GM23248 (cell line): ENCODE results near the gene MAGI1. TPM values are rescaled to one million over a fixed set of nuclear protein-coding genes. Genes with fewer than 3 reads are reported as not detected.
"Not testable (repeated sequence)": the region's sequence is repeated elsewhere in the genome, so short reads cannot be mapped to it uniquely, and the experiment has no call there.

ENCODE experiments used
- DNase-seq: peaks from one replicate; pipeline ENCODE4 v3.0.0-alpha.2; 2015
- H2AFZ ChIP-seq: fragments of 200-600 bp; sonication (generic); 2 replicates; pipeline ENCODE4 v1.6.1; 2016; ENCODE audit warnings: antibody characterized with exemption
- H3F3A ChIP-seq: fragments of 200-600 bp; sonication (generic); 2 replicates; pipeline ENCODE4 v1.6.1; 2016; ENCODE audit warnings: mild to moderate bottlenecking, antibody characterized with exemption, mixed run types; ENCODE audit not compliant: insufficient read depth
- H3K27ac ChIP-seq: fragments of 200-600 bp; sonication (generic); 2 replicates; pipeline ENCODE4 v1.5.1; 2016; ENCODE audit warnings: mild to moderate bottlenecking
- H3K27me3 ChIP-seq: fragments of 200-600 bp; sonication (generic); replicated peaks from 2 replicates; pipeline ENCODE4 v1.6.1; 2016; ENCODE audit warnings: mild to moderate bottlenecking; ENCODE audit not compliant: insufficient read depth
- H3K36me3 ChIP-seq: fragments of 200-600 bp; sonication (generic); 2 replicates; pipeline ENCODE4 v1.6.1; 2016; ENCODE audit warnings: low read depth, mild to moderate bottlenecking
- H3K4me1 ChIP-seq: fragments of 200-600 bp; sonication (generic); 2 replicates; pipeline ENCODE4 v1.6.1; 2016; ENCODE audit warnings: mild to moderate bottlenecking; ENCODE audit not compliant: insufficient read depth
- H3K4me2 ChIP-seq: fragments of 200-600 bp; sonication (generic); one replicate; pipeline ENCODE4 v1.6.1; 2016; ENCODE audit warnings: mild to moderate bottlenecking; ENCODE audit not compliant: unreplicated experiment
- H3K4me3 ChIP-seq: fragments of 200-600 bp; sonication (generic); 2 replicates; pipeline ENCODE4 v1.5.1; 2016; ENCODE audit warnings: mild to moderate bottlenecking
- H3K79me2 ChIP-seq: fragments of 200-600 bp; sonication (generic); 2 replicates; pipeline ENCODE4 v1.6.1; 2016; ENCODE audit warnings: mild to moderate bottlenecking; ENCODE audit not compliant: insufficient read depth
- H3K9ac ChIP-seq: fragments of 200-600 bp; sonication (generic); 2 replicates; pipeline ENCODE4 v1.6.1; 2016; ENCODE audit warnings: mild to moderate bottlenecking
- H3K9me2 ChIP-seq: fragments of 200-600 bp; sonication (generic); 2 replicates; pipeline ENCODE4 v1.6.1; 2016; ENCODE audit warnings: mixed run types, mild to moderate bottlenecking, moderate library complexity; ENCODE audit not compliant: insufficient read depth
- H3K9me3 ChIP-seq: fragments of 200-600 bp; sonication (generic); one replicate; pipeline ENCODE4 v1.6.1; 2017; ENCODE audit warnings: low read depth
- H4K20me1 ChIP-seq: fragments of 200-600 bp; sonication (generic); 2 replicates; pipeline ENCODE4 v1.6.0; 2016; ENCODE audit not compliant: insufficient read depth
- EZH2 ChIP-seq: fragments of 200-600 bp; sonication (generic); IDR thresholded peaks from 2 replicates; pipeline ENCODE4 v1.6.1; 2018; ENCODE audit warnings: antibody characterized with exemption, mild to moderate bottlenecking; ENCODE audit not compliant: insufficient read depth, poor library complexity, severe bottlenecking
- EZH2phosphoT487 ChIP-seq: fragments of 200-600 bp; sonication (generic); IDR thresholded peaks from 2 replicates; pipeline ENCODE4 v1.6.1; 2018; ENCODE audit warnings: antibody characterized with exemption, moderate library complexity, mild to moderate bottlenecking, low read depth; ENCODE audit not compliant: insufficient read depth
- WGBS, 2 experiments: methylation state at CpG; one replicate each; pipeline ENCODE4 v1.1.6; 2015 to 2017; ENCODE audit warnings: low lambda C conversion rate in 2 of 2, low coverage in 1 of 2; ENCODE audit errors: missing lambda C conversion rate in 2 of 2; 5-methylcytosine and 5-hydroxymethylcytosine counted together
- in situ Hi-C: fragments of 300-500 bp; cut with MboI; formaldehyde crosslinking; loops from 2 replicates; pipeline ENCODE4 v1.15.0; 2020
- polyA plus RNA-seq: library from polyadenylated mRNA; unstranded; fragments of >200 nt; fragmentation: Nextera tagmentation; extraction: Ambion mirVana; gene quantifications from 2 replicates; pipeline ENCODE4 v1.2.1, GENCODE V29; 2016
- total RNA-seq: library from RNA; depleted of rRNA; stranded (reverse); fragments of >200 nt; shearing (Covaris generic); gene quantifications from 2 replicates; pipeline ENCODE4 v1.2.3, GENCODE V29; 2014

The MAGI1 gene
- total and polyA plus RNA-seq, 2 experiments from 2014 or later = 7.3 to 13.8 TPM

GRCh38 chr3:65516998-65517397 lies 521.7 kb downstream of the MAGI1 start:
- 95 to 99% methylated on average over 5 of the region's 5 CpGs for WGBS, 2 experiments
- Histone ChIP-seq H3F3A (no peaks in the 10 kb centered on the region), H4K20me1 (no peaks in the 10 kb centered on the region), H3K27ac (no peak overlapping the region), H3K4me2 (no peak overlapping the region), H3K4me1 (no peaks in the 10 kb centered on the region), H3K79me2 (peaks cover 38% of the 10 kb centered on the region; the same call in 1 of the 2 replicates), H3K36me3 (no peaks in the 10 kb centered on the region), H3K4me3 (no peak overlapping the region), H3K9me2 (no peaks in the 10 kb centered on the region; the same call in 1 of the 2 replicates), H2AFZ (no peak overlapping the region), H3K9me3 (no peaks in the 10 kb centered on the region), H3K9ac (no peak overlapping the region), H3K27me3 (no peaks in the 10 kb centered on the region)
- DNase-seq = no peak
- in situ Hi-C loops = no loop called here
- TF ChIP-seq EZH2 = no peak
- TF ChIP-seq EZH2phosphoT487 = no peak

GRCh38 chr3:65514317-65514716 lies 524.4 kb downstream of the MAGI1 start:
- not testable (repeated sequence) for H3K27me3 ChIP-seq

GRCh38 chr3:65509423-65509794 lies 529.3 kb downstream of the MAGI1 start:
- DNase-seq, H4K20me1 ChIP-seq, H3K27ac ChIP-seq, H3K9me3 ChIP-seq, in situ Hi-C loops, H3K27me3 ChIP-seq, H3K4me3 ChIP-seq, H3K36me3 ChIP-seq, H3K4me2 ChIP-seq, H3F3A ChIP-seq, H3K9me2 ChIP-seq, H3K9ac ChIP-seq, H2AFZ ChIP-seq, H3K4me1 ChIP-seq: not testable (repeated sequence)
- 89% methylated on average over 16 to 21 of the region's 24 CpGs for WGBS, 2 experiments
- peaks cover 24% of the 10 kb centered on the region for H3K79me2 ChIP-seq

More at GRCh38 chr3:65514317-65514716, 524.4 kb downstream of the MAGI1 start:
- peaks cover 24% of the 10 kb centered on the region; the same call in 1 of the 2 replicates for H3K79me2 ChIP-seq
- DNase-seq, H3K36me3 ChIP-seq, H4K20me1 ChIP-seq, H3K9me2 ChIP-seq, H3F3A ChIP-seq, H3K4me3 ChIP-seq, H3K9me3 ChIP-seq, H3K4me2 ChIP-seq, H3K27ac ChIP-seq, H3K9ac ChIP-seq, H2AFZ ChIP-seq, in situ Hi-C loops, H3K4me1 ChIP-seq: not testable (repeated sequence)
- WGBS, 2 experiments = 56 to 65% methylated on average over 1 of the region's 1 CpG

- H4K20me1 ChIP-seq = no peaks in the 10 kb centered on the region
- peaks cover 29% of the 10 kb centered on the region for H3K79me2 ChIP-seq
- no peaks in the 10 kb centered on the region for H3K27me3 ChIP-seq
- in situ Hi-C loops = no loop called here
- TF ChIP-seq EZH2phosphoT487 = no peak
- no peak for TF ChIP-seq EZH2
- H3K4me3 ChIP-seq = no peak overlapping the region
- WGBS, 2 experiments = 93 to 95% methylated on average over 9 of the region's 9 CpGs
- DNase-seq = no peak
- H3K9ac ChIP-seq = no peak overlapping the region
- no peaks in the 10 kb centered on the region for H3F3A ChIP-seq
- no peak overlapping the region for H3K4me2 ChIP-seq
- no peaks in the 10 kb centered on the region for H3K9me3 ChIP-seq
- H3K4me1 ChIP-seq = no peaks in the 10 kb centered on the region
- H3K27ac ChIP-seq = no peak overlapping the region
- no peak overlapping the region for H2AFZ ChIP-seq
- no peaks in the 10 kb centered on the region for H3K9me2 ChIP-seq
- H3K36me3 ChIP-seq = no peaks in the 10 kb centered on the region
Measured at GRCh38 chr3:65508750-65509422, 529.8 kb downstream of the MAGI1 start.

GRCh38 chr3:65507437-65507836 lies 531.3 kb downstream of the MAGI1 start:
- no peaks in the 10 kb centered on the region for H3K4me1 ChIP-seq
- no peak overlapping the region for H3K4me3 ChIP-seq
- no peaks in the 10 kb centered on the region for H4K20me1 ChIP-seq
- no peaks in the 10 kb centered on the region for H3K9me2 ChIP-seq
- H3K79me2 ChIP-seq = peaks cover 33% of the 10 kb centered on the region
- WGBS, 2 experiments = 51 to 62% methylated on average over 3 of the region's 3 CpGs
- H3K4me2 ChIP-seq = no peak overlapping the region
- no peak for DNase-seq
- H3F3A ChIP-seq = no peaks in the 10 kb centered on the region
- H2AFZ ChIP-seq = no peak overlapping the region
- in situ Hi-C loops = no loop called here
- no peaks in the 10 kb centered on the region for H3K9me3 ChIP-seq
- no peak overlapping the region for H3K27ac ChIP-seq
- H3K27me3 ChIP-seq = no peaks in the 10 kb centered on the region
- no peaks in the 10 kb centered on the region for H3K36me3 ChIP-seq
- TF ChIP-seq EZH2phosphoT487 = no peak
- TF ChIP-seq EZH2 = no peak
- no peak overlapping the region for H3K9ac ChIP-seq
